Transverse colon (tissue), 4 donors: ENCODE measurements around the gene EMC10. TPM values are rescaled to one million over a fixed set of nuclear protein-coding genes. Genes with fewer than 3 reads are reported as not detected.

Source experiments
- DNase-seq: peaks from one replicate; pipeline ENCODE4 v3.0.0-alpha.2; 2019
- H3K27ac ChIP-seq, 4 donors: fragments of 200-600 bp; sonication (generic); 2 replicates each; pipeline ENCODE4 v1.5.1; 2016 to 2018; ENCODE audit warnings: inconsistent platforms in 4 of 4
- H3K27me3 ChIP-seq: fragments of 200-600 bp; sonication (generic); 2 replicates; pipeline ENCODE4 v1.5.1; 2017; ENCODE audit warnings: inconsistent platforms
- H3K36me3 ChIP-seq, 4 donors: fragments of 200-600 bp; sonication (generic); 2 replicates each; pipeline ENCODE4 v1.5.1; 2017 to 2019; ENCODE audit warnings: inconsistent platforms in 4 of 4
- H3K4me1 ChIP-seq, 4 donors: fragments of 200-600 bp; sonication (generic); 2 replicates each; pipeline ENCODE4 v1.5.1; 2017 to 2020; ENCODE audit warnings: inconsistent platforms in 4 of 4
- H3K4me3 ChIP-seq, 4 donors: fragments of 200-600 bp; sonication (generic); 1 replicate in 1 of 4; 2 replicates in 3 of 4; pipeline versions ENCODE4 v1.5.1 to v1.6.1; 2017 to 2019; ENCODE audit warnings: inconsistent platforms in 4 of 4
- H3K9me3 ChIP-seq, 2 donors: fragments of 200-600 bp; sonication (generic); 2 replicates each; pipeline ENCODE4 v1.5.1; 2017 to 2019; ENCODE audit warnings: inconsistent platforms in 2 of 2
- CTCF ChIP-seq, 5 experiments: fragments of 200-600 bp in 3 of 5; fragments of 450-650 bp in 2 of 5; sonication (generic) in 3 of 5; IDR thresholded peaks; 1 replicate in 2 of 5; 2 replicates in 3 of 5; pipeline ENCODE4 v1.5.1; 2016 to 2017; ENCODE audit warnings: antibody characterized with exemption in 5 of 5, inconsistent platforms in 3 of 5, mild to moderate bottlenecking in 2 of 5, moderate library complexity in 1 of 5
- EP300 ChIP-seq: sonication (generic); formaldehyde crosslinking; IDR thresholded peaks from one replicate; pipeline ENCODE4 v1.6.1; 2017; ENCODE audit warnings: antibody characterized with exemption, low read depth
- POLR2A ChIP-seq: fragments of 450-650 bp; IDR thresholded peaks from one replicate; pipeline ENCODE4 v1.6.1; 2016; ENCODE audit warnings: antibody characterized with exemption, mild to moderate bottlenecking, moderate library complexity
- POLR2AphosphoS5 ChIP-seq, 3 donors: sonication (generic); formaldehyde crosslinking; IDR thresholded peaks; one replicate each; pipeline ENCODE4 v1.6.1; 2016; ENCODE audit warnings: antibody characterized with exemption in 3 of 3
- WGBS, 2 donors: methylation state at CpG; one replicate each; pipeline ENCODE4 v1.1.5; 2018; ENCODE audit warnings: low coverage in 1 of 2; 5-methylcytosine and 5-hydroxymethylcytosine counted together
- in situ Hi-C, 4 donors: fragments of 200-750 bp; cut with MboI; loops; one replicate each; pipeline versions ENCODE4 v1.15.0 to v1.15.1; 2017; ENCODE audit warnings: low sequenced_read_pairs in 3 of 4, low pct_ligation_motif_present in 1 of 4, low pct_unique_long_range_greater_than_20kb in 1 of 4
- intact Hi-C: fragments of 100-400 bp; cut with DNase I; formaldehyde crosslinking; loops from one replicate; pipeline ENCODE4 v1.15.1; 2023; ENCODE audit warnings: low total_unique reads
- total RNA-seq, 4 donors: library from RNA; depleted of rRNA; stranded (reverse); fragments of >200 nt; gene quantifications; one replicate each; pipeline ENCODE4 v1.1.0, GENCODE V29; 2016

The EMC10 gene
- total RNA-seq, 4 donors from 2014 or later: 50.5 to 117 (median 78.7) TPM

GRCh38 chr19:50513746-50514345 is 37.5 kb downstream of the EMC10 start, which contains the start of gene ASPDH:
ASPDH (minus strand) TSS chr19:50513913; CDS start chr19:50513823, 90 bp downstream.
- DNase-seq: no peak
- Histone ChIP-seq H3K4me1 (peaks cover 7 to 14% (median 9%) of the 10 kb centered on the region in 4 donors), H3K27me3 (peaks cover 30% of the 10 kb centered on the region), H3K27ac (no peak within 1 kb of the TSS), H3K36me3 (no peaks in the 10 kb centered on the region), H3K9me3 (no peaks in the 10 kb centered on the region), H3K4me3 (no peak within 1 kb of the TSS)
- intact Hi-C loops: no loop called here
- 29% methylated on average over 22 of the region's 22 CpGs; no CpG with 5 or more reads in 1 of the 2 donors for WGBS, 2 donors
- in situ Hi-C loops: no loop called here
- TF ChIP-seq POLR2A (no peak), CTCF (IDR thresholded peaks at IDR 0.05) (no peak), POLR2AphosphoS5 (IDR thresholded peaks at IDR 0.05) (no peak), EP300 (no peak)

DNA sequence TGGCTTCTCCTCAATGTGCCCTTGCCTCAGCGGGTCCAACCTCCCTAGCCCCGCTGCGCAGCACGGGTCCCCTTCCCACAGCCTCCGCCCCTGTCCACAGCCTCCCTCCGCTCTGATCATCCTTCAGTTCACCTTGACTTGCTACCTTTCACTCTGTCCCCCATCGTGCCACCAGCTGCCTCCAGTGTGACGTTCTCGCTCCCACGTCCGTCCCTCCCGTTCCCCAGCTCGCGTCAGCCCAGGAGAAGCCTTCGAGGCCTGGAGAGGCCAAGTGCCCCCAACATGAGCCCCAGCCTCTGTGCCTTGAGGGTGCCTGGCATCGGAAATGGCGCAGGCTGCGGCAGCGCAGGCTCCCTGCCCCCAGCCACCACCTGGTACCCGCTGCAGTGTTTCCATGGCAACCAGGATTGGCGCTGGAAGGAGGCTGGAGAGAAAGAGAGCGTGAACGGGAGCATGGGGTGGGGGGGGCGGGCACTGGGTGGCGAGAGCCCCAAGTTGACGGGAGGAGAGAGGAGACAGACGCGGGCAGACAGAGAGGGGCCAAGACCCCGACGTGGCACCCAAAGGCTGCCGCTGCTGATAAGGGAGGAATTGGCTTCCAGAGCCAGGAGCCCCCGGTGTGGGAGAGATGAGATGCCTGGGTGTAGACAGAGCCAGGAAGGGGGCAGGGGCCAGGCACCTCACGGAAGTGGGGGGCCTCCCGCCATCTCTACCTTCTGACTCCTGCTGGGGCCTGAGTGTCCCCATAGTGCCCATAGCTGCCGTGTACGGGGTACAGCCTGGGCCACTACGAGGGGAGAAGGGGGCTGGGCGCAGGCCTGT is 38.2 kb downstream of the EMC10 start:
- TF ChIP-seq CTCF (IDR thresholded peaks at IDR 0.05) (no peak), POLR2AphosphoS5 (IDR thresholded peaks at IDR 0.05) (no peak), POLR2A (no peak)
- no peak for DNase-seq
- Histone ChIP-seq H3K36me3 (no peaks in the 10 kb centered on the region), H3K27ac (no peak overlapping the region), H3K4me1 (peaks cover 7 to 14% (median 9%) of the 10 kb centered on the region in 4 donors), H3K9me3 (no peaks in the 10 kb centered on the region), H3K27me3 (peaks cover 30% of the 10 kb centered on the region), H3K4me3 (no peak overlapping the region)
- in situ Hi-C loops (no loop called here), intact Hi-C loops (no loop called here)
- WGBS, 2 donors: 7 to 48% methylated on average over 3 to 34 of the region's 38 CpGs

- Histone ChIP-seq H3K4me3 (no peak overlapping the region), H3K9me3 (no peaks in the 10 kb centered on the region), H3K27me3 (peaks cover 30% of the 10 kb centered on the region), H3K36me3 (no peaks in the 10 kb centered on the region), H3K4me1 (peaks cover 5 to 11% (median 6%) of the 10 kb centered on the region in 4 donors), H3K27ac (no peak overlapping the region)
- no peak for DNase-seq
- in situ Hi-C loops: no loop called here
- no peak for TF ChIP-seq CTCF (IDR thresholded peaks at IDR 0.05)
- no peak for TF ChIP-seq POLR2AphosphoS5 (IDR thresholded peaks at IDR 0.05)
- no peak for TF ChIP-seq EP300
- no peak for TF ChIP-seq POLR2A
- WGBS, 2 donors: 75% methylated on average over 9 of the region's 11 CpGs; no CpG with 5 or more reads in 1 of the 2 donors
- intact Hi-C loops: no loop called here
Measured at GRCh38 chr19:50515168-50515561, 38.9 kb downstream of the EMC10 start.

GRCh38 chr19:50516456-50516855 is 40.1 kb downstream of the EMC10 start:
- no peak overlapping the region for H3K27ac ChIP-seq
- no peak overlapping the region for H3K4me3 ChIP-seq
- peaks cover 30% of the 10 kb centered on the region for H3K27me3 ChIP-seq
- in situ Hi-C loops: no loop called here
- intact Hi-C loops: no loop called here
- H3K9me3 ChIP-seq: no peaks in the 10 kb centered on the region
- 36 to 41% methylated on average over 4 to 12 of the region's 12 CpGs for WGBS, 2 donors
- peaks cover 0 to 5% (median 0%) of the 10 kb centered on the region in 4 donors for H3K4me1 ChIP-seq
- TF ChIP-seq POLR2AphosphoS5 (IDR thresholded peaks at IDR 0.05) (no peak), CTCF (IDR thresholded peaks at IDR 0.05) (no peak), POLR2A (no peak)
- no peak for DNase-seq
- no peaks in the 10 kb centered on the region for H3K36me3 ChIP-seq
